Measurements from ENCODE around the gene TMEM52. TPM values are rescaled to one million over a fixed set of nuclear protein-coding genes. Genes with fewer than 3 reads are reported as not detected.

Gene TMEM52
- total RNA-seq, 4 donors from 2014 or later, result 2.9 to 6.4 (median 4.1) TPM

- 84 to 86% methylated on average over 26 to 28 of the region's 29 CpGs for WGBS, 2 donors
- TF ChIP-seq POLR2A (IDR thresholded peaks at IDR 0.05), result no peak
- TF ChIP-seq, protein P1, sequence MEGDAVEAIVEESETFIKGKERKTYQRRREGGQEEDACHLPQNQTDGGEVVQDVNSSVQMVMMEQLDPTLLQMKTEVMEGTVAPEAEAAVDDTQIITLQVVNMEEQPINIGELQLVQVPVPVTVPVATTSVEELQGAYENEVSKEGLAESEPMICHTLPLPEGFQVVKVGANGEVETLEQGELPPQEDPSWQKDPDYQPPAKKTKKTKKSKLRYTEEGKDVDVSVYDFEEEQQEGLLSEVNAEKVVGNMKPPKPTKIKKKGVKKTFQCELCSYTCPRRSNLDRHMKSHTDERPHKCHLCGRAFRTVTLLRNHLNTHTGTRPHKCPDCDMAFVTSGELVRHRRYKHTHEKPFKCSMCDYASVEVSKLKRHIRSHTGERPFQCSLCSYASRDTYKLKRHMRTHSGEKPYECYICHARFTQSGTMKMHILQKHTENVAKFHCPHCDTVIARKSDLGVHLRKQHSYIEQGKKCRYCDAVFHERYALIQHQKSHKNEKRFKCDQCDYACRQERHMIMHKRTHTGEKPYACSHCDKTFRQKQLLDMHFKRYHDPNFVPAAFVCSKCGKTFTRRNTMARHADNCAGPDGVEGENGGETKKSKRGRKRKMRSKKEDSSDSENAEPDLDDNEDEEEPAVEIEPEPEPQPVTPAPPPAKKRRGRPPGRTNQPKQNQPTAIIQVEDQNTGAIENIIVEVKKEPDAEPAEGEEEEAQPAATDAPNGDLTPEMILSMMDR (IDR thresholded peaks at IDR 0.05), result no peak
- no peak overlapping the region for H3K4me3 ChIP-seq (ENCODE audit: low read depth, poor library complexity, severe bottlenecking)
- intact Hi-C loops (cut with DNase I; ENCODE audit: low total_unique reads), result no loop called here
- DNase-seq (ENCODE audit: low spot score in 2 of 2), result no peak
Observed at GRCh38 chr1:1945782-1946393, 26.8 kb upstream of the TMEM52 start.

GRCh38 chr1:1943834-1944570, 24.9 kb upstream of the TMEM52 start:
- 16 to 24% methylated on average over 17 to 28 of the region's 37 CpGs for WGBS, 2 donors

GRCh38 chr1:1942753-1943656, 23.9 kb upstream of the TMEM52 start:
- WGBS, 2 donors, result 38 to 53% methylated on average over 21 to 36 of the region's 45 CpGs
- TF ChIP-seq, protein P1 (IDR thresholded peaks at IDR 0.05), result no peak
- TF ChIP-seq POLR2A (IDR thresholded peaks at IDR 0.05), result no peak
- intact Hi-C loops (cut with DNase I; ENCODE audit: low total_unique reads), result no loop called here
- H3K4me3 ChIP-seq (ENCODE audit: low read depth, poor library complexity, severe bottlenecking), result no peak overlapping the region
- no peak for DNase-seq (ENCODE audit: low spot score in 2 of 2)

More at GRCh38 chr1:1943834-1944570, 24.9 kb upstream of the TMEM52 start:
- no peak for TF ChIP-seq POLR2A (IDR thresholded peaks at IDR 0.05)
- TF ChIP-seq, protein P1 (IDR thresholded peaks at IDR 0.05), result peak in 1 of 3 donors; percentile 38
- intact Hi-C loops (cut with DNase I; ENCODE audit: low total_unique reads), result no loop called here
- DNase-seq (ENCODE audit: low spot score in 2 of 2), result no peak
- H3K4me3 ChIP-seq (ENCODE audit: low read depth, poor library complexity, severe bottlenecking), result no peak overlapping the region

DNA sequence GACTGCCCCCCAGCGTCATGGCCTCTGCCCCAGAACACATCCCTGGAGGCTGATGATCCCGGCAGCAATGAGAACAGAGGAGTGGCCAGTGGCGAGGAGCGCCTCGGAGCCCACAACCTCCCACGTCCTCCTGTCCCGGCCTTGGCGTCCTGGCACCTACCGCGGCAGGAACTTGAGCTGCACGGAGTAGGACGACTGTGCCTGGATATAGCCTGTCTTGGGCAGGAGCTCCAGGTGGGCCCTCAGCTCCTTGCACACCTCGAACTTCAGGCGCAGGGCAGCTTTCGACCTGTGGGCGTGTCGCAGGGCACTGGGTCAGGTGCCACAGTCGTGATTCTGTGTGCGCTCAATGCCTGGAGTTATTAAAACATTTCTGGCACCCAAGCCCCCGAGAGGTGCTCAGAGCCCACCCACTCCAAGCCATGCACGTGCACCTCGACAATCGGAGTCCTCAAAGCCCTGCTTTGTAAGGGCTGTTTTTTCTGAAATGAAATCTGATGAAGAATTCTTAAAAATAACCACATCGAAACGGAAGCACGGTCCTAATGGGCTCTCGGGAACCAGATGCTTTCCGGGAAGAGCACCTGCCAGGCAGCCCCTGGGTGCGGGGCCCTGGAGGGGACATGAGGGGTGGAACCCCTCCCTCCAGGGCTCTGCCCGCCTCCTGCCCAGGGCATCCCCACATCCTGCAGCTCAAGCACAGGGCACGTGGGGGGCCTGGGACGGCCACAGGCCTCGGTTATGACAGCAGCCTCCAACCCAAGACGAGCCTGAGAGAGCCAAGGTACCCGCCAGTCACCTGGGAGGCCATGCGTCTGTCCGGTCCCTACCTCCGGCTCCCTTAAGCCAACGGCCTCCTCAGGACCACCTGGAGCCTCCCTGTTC, 23.0 kb upstream of the TMEM52 start:
- 63 to 69% methylated on average over 36 to 37 of the region's 39 CpGs for WGBS, 2 donors
- TF ChIP-seq, protein P1 (IDR thresholded peaks at IDR 0.05), result no peak
- no peak for TF ChIP-seq POLR2A (IDR thresholded peaks at IDR 0.05)
- no peak overlapping the region for H3K4me3 ChIP-seq (ENCODE audit: low read depth, poor library complexity, severe bottlenecking)
- intact Hi-C loops (cut with DNase I; ENCODE audit: low total_unique reads), result no loop called here
- no peak for DNase-seq (ENCODE audit: low spot score in 2 of 2)
